HG03520 (cell line): Measurements from ENCODE around the gene GET4.
"Not testable (repeated sequence)": the region's sequence is repeated elsewhere in the genome, so short reads cannot be mapped to it uniquely, and the experiment has no call there.

Experiments
- ATAC-seq: cut with Tn5 transposase; IDR thresholded peaks from one replicate; pipeline ENCODE4 v1.9.1; 2021; ENCODE audit warnings: mild to moderate bottlenecking, moderate library complexity; ENCODE audit not compliant: unreplicated experiment

GET4 gene

DNA sequence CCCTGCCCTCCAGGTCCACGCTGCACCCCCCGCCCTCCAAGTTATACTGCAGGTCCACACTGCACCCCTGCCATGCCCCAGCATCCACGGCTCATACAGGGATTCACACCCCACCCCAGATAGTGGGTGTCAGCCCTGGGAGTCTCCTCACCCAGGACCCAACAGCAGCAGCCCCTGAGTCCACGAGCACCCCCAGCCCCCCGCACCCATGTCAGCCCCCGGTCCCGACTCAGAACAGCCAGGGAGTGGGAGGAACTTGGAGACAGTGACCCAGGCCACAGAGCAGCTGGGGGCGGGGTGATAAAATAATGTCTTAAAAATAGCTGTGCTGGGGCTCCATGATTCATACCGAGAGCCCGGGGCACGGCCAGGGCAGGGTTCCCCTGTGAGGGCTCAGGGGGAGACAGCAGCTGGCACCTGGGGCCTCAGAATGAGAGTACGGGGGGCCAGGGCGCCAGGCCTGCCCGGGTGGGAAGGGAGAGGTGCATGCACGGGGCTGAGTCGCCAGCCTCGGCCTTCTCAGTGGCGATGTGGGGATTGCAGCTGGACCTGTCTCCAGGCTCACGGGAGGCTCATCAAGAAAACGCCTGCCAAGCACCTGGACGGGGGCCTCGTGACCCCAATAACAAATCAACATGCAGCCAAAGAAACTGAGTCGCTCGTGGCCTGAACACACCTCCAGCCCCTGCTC, 48.3 kb downstream of the GET4 start:
- ATAC-seq = peak; percentile 55

DNA sequence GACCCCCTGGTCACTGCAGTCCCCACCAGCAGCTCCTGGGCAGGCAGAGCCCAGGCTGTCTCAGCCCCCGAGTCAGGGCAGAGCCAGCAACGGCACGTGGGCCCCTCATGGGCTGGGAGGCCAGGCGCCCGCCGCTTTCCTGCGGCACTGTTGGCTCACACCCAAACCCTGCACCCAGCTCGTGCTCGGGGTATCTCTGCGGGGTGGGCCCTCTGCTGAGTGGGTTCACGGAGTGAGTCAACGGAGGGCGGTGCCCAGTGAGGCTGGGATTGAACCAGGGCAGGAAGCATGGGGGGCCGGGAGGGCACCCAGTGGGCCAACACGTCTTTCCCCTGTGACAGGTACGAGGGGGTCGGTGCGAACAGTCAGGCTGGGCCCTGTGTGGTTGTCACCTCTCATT, 49.2 kb downstream of the GET4 start:
- no peak for ATAC-seq

GRCh38 chr7:926061-927030, 50.0 kb downstream of the GET4 start:
- no peak for ATAC-seq

GRCh38 chr7:927031-927671, 50.8 kb downstream of the GET4 start:
- no peak for ATAC-seq

DNA sequence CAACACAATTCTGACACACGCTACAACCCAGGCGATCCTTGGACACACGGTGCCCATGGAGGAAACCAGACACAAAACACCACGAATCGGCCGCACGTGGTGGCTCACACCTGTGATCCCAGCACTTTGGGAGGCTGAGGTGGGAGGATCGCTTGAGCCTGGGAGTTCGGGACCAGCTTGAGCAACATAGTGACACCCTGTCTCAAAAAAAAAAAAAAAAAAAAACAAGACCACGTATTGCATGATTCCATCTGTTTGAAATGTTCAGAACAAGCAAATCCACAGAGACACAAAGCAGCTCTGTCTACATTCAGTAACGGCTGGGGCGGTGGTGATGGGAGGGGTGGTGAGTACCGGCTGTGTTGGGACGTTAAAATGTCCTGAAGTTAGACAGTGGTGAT, 53.0 kb downstream of the GET4 start:
- ATAC-seq = no peak

DNA sequence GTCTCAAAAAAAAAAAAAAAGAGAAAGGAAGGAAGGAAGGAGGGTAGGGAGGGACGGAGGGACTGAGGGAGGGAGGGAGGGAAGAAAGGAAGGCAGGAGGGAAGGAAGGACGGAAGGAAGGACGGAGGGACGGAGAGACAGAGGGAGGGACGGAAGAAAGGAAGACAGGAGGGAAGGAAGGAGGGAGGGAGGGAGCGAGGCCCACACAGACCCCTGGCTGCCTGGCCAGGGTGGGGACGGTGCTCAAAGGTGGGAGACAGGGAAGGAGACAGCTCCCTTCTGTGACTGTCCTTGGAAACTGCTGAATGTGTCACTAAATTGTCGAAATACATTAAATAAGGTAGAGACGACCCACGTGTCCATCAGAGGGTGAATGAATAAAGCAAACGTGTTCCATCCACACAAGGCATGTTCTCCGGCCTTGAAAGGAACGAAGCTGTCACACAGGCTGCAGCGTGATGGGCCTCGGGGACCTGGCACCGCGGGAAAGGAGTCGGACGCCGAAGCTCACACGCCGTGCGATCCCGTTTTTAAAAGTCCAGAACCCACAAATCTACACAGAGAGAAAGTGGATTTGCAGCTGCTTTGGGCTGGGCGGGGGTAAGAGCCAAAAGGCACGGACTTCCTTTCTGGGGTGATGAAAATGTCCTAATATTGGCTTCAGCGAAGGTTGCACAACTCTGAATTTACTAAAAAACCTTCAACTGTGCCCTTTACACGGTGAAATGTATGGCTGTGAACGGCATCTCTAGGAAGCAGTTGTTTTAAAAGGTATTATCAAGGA, 54.8 kb downstream of the GET4 start:
- no peak for ATAC-seq

DNA sequence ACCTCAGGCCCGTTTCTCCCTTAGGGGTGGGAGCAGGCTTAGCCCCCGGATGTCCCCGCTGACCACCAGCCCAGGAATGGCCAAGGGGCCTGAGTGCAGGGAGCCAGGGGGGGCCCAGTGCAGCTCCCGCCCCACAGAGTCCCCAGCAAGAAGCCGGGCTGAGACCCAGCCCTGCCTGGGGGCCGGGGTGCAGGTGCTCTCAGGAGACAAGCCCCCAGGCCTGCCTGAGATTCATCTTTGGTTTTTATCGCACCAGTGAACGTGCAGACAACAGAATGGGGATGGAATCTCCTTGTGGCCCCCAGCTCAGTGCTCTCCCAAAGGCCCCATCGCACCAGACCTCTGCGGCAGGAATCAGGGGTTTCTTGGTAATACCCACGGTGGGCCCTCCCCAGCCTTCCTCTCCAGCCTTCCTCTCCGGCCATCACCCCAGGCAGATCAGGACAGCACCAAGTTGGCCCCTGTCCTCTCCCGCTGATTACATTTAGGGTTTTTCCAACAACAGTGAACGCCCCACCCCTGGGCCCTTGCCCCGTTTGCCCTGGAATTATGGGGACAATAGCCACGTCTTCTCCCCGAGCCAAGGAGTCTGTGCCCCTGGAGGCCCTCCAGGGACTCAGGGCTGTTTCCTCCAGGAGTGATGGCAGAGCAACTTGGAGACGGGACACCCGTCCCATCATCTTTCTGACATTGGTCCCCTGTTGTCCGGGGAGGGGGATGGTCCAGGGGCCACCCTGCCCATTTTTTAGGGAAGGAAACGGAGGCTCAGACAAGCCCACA, 55.7 kb downstream of the GET4 start:
- ATAC-seq = no peak

DNA sequence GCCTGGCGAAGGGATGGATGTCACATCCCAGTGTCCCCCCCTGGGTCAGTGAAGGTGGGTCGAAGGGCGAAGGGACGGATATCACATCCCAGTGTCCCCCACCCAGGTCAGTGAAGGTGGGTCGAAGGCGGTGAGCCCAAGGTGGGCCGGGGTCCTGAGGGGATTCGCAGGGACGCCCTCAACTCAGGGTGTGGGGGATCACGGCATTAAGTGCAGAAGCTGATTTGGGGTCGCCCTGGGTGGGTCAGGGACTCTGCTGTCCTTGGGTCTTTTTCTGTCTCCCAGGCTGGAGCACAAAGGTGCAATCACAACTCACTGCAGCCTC, 56.3 kb downstream of the GET4 start:
- no peak for ATAC-seq

DNA sequence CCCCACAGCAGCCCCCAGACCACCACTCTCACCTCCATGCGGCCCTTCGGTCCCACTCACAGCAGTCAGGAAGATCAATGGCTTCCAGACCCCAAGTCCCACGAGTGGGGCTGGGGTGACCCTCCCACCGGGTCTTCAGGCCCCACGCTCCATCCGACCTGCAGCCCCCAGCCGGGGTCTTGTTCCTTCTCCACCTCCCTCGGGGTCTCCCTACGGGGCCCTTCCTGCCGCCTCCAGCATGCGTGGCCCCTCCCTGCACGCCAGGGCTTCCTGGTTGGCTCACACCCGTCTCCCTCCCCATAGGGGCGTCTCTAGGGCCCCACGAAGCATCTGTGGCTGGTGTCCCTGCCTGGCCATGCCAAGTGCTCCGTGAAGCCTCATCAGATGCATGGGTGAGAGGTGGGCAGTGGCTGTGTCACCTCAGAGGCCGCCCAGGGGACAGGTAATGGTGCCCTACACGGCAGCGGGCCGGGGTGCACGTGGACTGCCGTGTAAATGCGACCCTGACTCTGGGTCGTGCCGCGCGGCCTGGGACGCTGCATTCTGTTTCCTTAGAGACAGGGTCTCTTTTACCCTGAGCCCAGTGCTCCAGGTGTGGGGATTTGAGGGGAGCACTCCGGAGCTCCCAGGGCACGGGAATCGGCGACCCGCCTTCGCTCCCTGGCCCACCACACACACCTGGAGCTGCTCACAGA, 58.3 kb downstream of the GET4 start:
- no peak for ATAC-seq

DNA sequence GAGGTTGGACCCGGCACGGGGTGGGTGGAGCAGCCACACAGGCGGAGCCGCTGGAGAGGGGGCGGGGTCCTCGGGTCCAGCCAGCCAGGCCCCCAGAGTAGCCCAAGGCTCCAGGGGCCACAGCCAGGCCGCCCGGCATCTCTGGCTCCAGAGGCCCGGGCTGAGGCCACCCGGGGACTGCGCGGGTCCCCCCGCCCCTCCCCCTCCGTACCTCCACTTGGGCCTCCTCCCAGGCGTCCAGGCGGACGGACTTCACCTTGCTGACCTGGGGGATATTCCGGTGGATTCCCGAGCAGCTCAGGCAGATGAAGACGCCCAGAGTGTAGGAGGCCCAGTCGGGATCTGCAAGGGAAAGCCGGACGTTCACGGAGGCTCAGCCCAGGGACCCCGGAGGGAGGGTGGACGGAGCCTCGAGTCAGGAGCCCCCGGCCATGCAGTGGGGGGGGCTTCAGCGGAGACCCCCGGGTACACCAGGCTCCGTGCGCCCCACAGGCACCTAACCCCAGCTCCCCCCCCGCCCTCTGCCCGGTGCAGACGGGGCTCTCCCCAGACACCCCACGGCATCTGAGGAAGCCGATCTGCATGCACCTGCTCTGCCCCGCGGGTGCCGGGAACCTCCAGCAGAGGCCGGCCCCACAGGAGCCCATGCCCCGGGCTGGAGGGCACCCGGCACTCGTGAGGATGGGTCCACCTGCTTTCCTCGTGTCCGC, 59.0 kb downstream of the GET4 start:
- ATAC-seq = no peak

GRCh38 chr7:935874-936385, 59.6 kb downstream of the GET4 start:
- ATAC-seq = no peak

- ATAC-seq = peak; percentile 79
These were observed 60.2 kb downstream of the GET4 start for GRCh38 chr7:936386-937054.

DNA sequence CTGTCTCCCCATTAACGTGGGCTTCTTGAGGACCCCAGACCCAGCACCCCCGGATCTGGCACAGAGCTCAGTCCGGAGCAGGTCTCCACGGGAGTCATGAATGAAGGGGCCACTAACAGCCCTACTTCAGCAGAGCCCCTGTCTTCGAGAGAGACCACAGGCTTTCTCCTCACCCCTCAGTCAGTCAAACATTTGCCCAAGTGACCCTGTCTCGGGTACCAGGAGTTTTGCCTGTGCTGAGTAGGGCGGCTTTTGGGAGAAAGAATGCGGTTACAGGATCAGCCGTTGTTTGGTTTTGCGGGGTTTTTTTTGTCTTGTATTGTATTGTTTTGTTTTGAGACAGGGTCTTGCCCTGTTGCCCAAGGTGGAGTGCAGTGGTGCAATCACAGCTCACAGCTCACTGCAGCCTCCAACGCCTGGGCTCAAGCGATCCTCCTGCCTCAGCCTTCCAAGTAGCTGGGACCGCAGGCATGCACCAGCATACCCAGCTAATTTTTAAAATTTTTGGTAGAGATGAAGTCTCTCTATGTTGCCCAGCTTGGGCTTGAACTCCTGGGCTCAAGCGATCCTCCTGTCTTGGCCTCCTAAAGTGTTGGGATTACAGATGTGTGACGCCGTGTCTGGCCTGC, 61.6 kb downstream of the GET4 start:
- no peak for ATAC-seq

DNA sequence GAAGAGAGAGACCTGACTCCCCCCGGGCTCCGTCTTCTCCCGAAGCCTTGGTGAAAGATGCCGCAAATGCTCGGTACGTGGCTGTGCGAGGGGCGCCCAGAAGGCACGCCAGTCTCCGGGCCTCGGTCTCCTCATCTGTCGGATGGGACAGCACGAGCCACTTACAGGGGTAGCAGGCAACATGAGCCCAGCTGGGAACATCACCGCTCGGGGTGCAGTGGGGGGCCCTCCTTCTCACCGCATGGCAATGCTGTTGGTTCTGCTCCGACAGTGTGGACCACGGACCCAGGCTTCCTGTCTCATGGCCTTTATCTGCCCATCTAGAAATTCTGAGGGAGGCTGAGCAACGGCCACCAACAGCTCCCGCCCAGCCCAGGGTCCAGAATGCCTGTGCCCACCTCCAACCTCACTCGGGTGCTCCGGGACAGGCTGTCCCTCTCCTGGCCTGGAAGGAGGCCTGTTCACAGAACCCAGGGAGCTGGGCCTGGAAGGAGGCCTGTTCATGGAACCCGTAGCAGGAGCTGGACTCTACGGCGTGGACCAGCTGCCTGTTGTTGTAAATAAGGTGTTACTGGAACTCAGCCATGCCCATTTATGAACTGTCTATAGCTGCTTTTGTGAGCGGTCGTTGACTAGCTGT, 62.3 kb downstream of the GET4 start:
- ATAC-seq = no peak

DNA sequence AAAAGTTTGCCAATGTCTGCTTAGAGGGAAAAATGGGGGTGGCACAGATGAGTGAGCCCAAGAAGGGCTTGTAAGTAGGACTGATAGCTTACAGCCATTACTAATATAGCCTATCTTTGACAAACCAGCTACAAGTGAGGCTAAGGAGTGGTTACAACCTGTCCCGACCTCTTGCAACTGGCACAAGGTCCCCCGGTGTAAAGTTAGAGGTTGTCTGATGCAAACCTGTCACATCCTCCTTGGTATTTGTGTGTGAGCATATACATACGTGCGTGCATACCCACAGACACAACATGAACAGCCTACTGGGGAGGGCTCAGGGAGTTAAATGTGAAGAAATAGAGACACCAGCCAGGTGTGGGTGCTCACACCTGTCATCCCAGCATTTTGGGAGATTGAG, 63.5 kb downstream of the GET4 start:
- no peak for ATAC-seq

GRCh38 chr7:940599-941408, 64.5 kb downstream of the GET4 start:
- ATAC-seq = no peak

GRCh38 chr7:943793-944192, 67.4 kb downstream of the GET4 start:
- ATAC-seq = not testable (repeated sequence)
